OCI-LY7 (cell line): ENCODE data around the gene RAB3B.

ENCODE experiments used
- EZH2phosphoT487 ChIP-seq: fragments of 200-600 bp; sonication (generic); IDR thresholded peaks from 2 replicates; pipeline ENCODE4 v1.6.1; 2018; ENCODE audit warnings: low read depth, borderline replicate concordance, mild to moderate bottlenecking, mixed run types, antibody characterized with exemption, low read length, moderate library complexity, mixed read lengths
- TF ChIP-seq, protein P1 (sequence below): fragments of 200-600 bp; sonication (generic); conservative IDR thresholded peaks from 2 replicates; pipeline ENCODE4 v1.5.1; 2014; ENCODE audit warnings: mild to moderate bottlenecking, antibody characterized with exemption, low read length, moderate library complexity, mixed read lengths

DNA sequence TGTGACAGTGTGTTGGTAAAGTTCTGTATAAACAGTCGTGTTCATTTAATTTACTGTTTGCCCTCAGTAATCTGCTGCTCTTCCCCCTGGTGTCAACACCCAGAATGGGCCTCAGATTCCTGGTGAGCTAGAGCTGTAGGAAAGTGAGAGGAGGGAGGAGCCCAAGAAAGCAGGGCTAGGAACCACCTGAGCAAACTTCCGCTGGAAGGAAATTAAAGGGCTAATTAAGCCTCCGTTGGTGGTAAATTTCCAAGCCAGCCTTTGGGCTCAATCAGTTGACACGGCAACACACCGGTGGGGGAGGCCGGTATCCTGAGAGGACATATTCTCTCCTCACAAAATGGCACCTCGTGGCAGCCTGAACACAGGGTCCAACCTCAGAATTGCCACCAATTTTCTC is 32.9 kb downstream of the RAB3B start:
- TF ChIP-seq, protein P1, sequence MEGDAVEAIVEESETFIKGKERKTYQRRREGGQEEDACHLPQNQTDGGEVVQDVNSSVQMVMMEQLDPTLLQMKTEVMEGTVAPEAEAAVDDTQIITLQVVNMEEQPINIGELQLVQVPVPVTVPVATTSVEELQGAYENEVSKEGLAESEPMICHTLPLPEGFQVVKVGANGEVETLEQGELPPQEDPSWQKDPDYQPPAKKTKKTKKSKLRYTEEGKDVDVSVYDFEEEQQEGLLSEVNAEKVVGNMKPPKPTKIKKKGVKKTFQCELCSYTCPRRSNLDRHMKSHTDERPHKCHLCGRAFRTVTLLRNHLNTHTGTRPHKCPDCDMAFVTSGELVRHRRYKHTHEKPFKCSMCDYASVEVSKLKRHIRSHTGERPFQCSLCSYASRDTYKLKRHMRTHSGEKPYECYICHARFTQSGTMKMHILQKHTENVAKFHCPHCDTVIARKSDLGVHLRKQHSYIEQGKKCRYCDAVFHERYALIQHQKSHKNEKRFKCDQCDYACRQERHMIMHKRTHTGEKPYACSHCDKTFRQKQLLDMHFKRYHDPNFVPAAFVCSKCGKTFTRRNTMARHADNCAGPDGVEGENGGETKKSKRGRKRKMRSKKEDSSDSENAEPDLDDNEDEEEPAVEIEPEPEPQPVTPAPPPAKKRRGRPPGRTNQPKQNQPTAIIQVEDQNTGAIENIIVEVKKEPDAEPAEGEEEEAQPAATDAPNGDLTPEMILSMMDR, result no peak
- TF ChIP-seq EZH2phosphoT487, result no peak
